Measurements from ENCODE around the gene SLC39A11.

Gene SLC39A11

DNA sequence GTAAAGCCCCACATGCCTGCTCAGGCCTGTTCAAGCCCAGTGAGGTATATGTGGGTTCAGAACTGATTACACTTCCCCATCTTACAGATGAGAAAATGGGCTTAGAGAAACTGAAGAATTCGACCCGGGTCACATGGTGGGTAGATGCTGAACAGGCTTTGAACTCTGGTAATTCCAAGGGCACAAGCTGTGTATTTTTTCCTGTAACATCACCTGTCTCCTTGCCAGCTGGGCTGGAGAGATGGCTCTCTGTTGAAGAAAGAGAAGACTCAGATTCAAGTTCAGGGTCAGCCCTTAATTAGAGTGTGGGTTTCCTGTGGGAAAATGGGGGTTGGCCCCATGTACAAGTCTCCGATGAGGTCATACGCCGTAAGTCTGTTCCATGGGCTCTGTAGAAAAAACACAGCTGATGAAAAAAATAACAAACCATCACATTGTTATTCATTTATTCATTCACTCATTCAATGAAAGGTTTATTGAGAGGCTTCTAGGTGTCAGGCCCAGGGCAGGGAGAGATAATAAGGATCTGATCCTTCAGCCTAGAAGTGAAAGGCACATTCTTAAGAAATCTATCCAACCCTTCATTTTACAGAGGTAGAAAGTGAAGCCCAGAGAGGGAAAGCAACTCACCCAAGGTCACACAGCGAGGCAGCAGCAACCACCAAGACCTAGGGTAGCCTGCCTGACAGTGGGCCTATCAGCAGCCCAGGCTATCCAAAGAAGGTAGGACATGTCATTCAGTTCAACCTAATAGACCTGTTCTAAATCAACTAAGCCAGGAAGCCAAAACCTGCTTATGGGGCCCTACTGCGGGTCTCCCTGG lies 488.9 kb downstream of the SLC39A11 start:
- no peak for DNase-seq

DNA sequence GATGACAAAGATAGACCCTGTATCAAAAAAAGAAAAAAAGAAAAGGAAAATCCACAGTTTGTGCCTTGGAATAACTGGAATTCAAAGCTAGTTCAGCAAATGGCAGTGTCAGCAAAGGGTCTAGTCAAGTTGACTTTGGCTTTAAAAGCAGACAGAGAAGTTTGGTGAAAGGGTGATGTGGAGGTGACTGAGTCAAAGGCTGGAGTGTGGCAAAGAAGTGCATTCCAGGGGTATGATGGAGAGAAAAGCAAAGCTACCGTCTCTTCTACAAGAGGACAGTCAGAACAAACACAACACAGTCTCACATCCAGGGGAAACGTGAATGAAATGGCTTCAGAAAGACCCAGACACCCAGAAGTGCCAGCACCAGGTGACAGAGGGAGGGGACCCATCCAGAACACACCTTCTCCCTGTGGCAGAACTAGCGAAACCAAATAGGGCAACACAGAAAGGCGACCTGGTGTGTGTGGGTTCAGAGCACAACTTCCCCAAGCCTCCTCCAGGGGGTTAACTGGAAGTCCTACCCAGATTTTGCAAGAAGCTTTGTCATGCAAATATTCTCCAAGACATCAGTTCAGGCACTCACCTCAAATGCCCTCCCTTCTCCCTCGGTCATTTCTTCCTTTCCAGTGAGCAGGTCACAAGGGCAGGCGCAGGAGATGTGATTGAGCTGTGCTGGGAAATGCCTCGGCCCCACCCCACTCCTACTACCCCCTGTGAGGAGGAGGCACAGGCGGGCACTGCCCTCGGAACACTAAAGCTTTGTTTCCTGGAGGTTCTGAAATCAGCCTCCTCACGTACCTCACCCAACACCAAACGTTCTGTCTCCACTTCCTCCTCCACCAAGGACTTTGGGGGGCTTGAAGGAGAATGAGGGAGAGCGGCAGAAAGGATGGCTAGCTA lies 489.7 kb downstream of the SLC39A11 start:
- no peak for DNase-seq

DNA sequence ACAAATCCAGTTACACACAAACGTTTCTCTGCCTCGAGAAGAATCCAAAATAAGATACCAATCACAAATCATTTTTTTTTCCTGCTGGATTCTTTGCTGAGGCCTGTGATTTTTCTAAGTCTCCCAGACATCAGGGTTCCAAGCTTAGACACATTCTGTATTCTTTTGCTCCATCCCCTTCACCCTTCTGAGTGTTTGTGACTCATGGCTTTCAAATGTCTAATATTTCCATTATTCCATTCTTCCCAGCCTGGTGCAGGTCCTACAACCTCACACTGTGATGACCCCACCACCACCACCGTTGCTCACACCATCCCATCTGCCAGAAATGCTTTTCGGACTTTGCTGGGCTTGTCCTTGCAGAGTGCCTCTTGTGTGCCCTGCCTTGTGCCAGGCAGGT lies 491.6 kb downstream of the SLC39A11 start:
- no peak for DNase-seq

DNA sequence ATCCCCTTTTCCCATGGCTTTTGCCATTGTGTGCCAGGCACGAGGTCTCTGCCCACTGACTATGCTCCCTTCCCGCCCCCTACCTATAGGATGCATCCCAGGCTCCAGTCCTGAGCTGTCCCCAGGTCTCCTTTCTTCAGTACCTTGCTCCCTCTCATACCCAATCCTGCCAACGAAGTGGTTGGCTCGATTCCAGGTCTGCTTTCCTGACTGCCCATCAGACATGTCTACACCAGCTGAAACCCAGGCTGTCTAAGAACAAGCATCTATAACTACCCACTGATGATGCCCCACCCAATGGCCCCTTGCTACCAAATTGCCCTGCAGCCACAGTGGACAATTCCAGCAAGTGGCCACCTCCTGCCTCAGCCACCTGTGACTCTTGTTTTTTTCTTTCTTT lies 492.6 kb downstream of the SLC39A11 start:
- no peak for DNase-seq

DNA sequence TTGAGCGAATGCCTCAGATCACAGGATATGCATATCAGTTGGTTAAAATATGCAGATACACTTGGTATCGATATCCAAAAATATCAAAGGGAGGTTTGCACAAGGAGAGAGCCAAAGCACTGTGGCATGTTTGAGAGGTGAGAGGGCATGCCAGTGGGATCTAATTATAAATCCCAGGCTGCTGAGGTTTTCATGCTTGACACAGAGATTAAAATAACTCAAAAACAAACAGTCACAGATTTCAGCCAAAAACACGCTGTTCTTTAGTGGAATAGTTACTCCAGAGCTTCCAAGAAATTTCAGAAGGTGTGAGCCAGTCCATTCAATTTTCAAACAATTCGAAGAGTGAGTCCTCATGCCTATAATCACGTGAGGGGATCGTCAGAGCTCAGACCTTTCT lies 493.8 kb downstream of the SLC39A11 start:
- no peak for DNase-seq

DNA sequence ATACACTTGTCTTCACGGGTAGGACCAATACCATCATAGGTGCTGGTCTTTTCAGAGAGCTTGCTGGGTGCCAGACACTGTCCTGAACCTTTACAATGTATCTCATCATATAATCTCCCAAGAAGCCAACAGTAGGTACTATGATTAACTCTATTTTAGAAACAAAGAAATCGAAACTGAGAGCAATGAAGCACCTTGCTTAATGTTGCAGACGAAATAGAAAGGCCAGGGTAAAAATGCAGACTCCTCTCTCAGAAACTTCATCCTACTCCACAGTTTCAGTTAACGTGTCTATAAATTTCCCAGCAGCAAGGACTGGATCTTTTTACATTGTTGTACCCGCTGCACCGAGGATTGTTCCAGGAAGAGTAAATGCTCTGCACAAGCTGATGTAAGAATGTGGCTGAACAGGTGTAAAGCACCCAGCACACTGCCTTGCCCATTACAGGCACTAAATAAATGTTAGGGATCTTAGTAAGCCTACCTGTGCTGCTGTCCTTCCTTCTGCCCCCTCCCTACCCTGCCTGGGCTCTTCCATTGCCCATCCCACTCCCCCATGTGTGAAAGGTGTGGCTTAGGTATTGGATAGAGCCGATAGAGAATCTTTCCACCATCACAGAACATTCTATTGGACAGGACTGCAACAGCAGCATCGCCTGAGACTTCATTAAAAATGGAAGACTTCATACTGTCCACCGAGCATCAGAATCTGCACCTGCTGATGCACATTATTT lies 495.0 kb downstream of the SLC39A11 start:
- DNase-seq, result no peak

Data from T1000 (cell line).